GM20431 (cell line): ENCODE data around the gene MPHOSPH9.

Experiments used
- in situ Hi-C: fragments of 300-500 bp; cut with MseI, MboI; formaldehyde crosslinking; loops from one replicate; pipeline ENCODE4 v1.15.0; 2020; ENCODE audit warnings: low sequenced_read_pairs; ENCODE audit not compliant: unreplicated experiment

Gene MPHOSPH9

GRCh38 chr12:123108682-123109066 is 124.3 kb downstream of the MPHOSPH9 start:
- in situ Hi-C loops = no loop called here

GRCh38 chr12:123107926-123108681 is 124.8 kb downstream of the MPHOSPH9 start:
- in situ Hi-C loops = no loop called here

GRCh38 chr12:123106640-123107359 is 126.1 kb downstream of the MPHOSPH9 start:
- in situ Hi-C loops = no loop called here

- in situ Hi-C loops = no loop called here
Measured at GRCh38 chr12:123105211-123105826, 127.6 kb downstream of the MPHOSPH9 start.

GRCh38 chr12:123104809-123105208 is 128.1 kb downstream of the MPHOSPH9 start:
- in situ Hi-C loops = no loop called here
